ENCODE results near the gene DIABLO. TPM values are rescaled to one million over a fixed set of nuclear protein-coding genes. Genes with fewer than 3 reads are reported as not detected.

Gene DIABLO
- 68.7 and 71.9 TPM in 2 replicates for total RNA-seq (2022)
- Bru-seq, nascent RNA = percentile 96 among the genes with signal in this experiment
- BruChase-seq, experiment 1, labeled RNA remaining after a 6-hour chase = percentile 92 among the genes with signal in this experiment
- BruChase-seq, experiment 2, labeled RNA remaining after a 2-hour chase = percentile 93 among the genes with signal in this experiment
- long read RNA-seq, transcript DIABLO-215 (5 exons, 2,569 nt) = minor isoform, 5 of 134 reads
- long read RNA-seq, transcript DIABLO-202 (6 exons, 1,336 nt) = minor isoform, 22 of 134 reads
- long read RNA-seq, transcript DIABLO-207 (6 exons, 1,471 nt) = major isoform, 87 of 134 reads
- long read RNA-seq, partial matches to known transcripts = 0 of 134 reads
- long read RNA-seq, other reads (novel, unspliced or antisense) = 6 of 134 reads

DNA sequence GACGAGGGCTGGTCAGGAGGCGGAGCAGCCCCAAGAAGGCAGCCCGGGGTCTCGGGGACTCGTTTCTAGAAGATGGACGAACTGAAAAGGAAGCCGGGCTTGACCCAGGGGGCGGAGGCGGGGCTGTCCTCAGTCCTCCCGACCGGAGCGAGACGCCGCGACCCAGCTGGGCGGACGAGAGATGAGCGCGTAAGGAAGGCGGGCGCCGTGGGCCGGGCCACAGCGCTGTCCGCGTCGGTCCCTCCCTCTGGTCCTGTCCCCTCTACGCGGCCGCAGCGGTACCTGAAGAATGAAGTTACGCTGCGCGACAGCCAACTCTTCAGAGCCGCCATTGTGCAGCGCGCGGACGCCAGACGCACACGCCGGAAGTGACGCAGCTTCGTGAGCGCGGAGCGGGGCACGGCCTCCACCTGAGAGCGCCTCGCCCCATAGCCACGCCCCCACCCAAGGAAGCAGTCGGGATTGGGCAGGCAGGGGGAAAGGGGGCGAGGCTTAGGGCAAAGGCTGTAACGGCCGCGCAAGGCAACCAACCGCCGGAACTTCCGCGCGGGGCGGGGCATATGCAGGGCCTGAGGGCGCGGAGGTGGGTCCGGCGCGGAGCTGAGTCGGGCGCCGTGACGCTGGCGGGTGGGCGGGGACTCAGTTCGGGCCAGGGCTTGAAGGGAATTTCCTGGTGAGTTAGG is at the start of gene DIABLO:
Gene DIABLO (minus strand): TSS at position 370 of the 683 bp plus-strand sequence. CDS start 38 bp downstream, at position 332.
- CTCF ChIA-PET = interaction anchor here (0.6 to 0.7 kb wide), 3 partner anchors 235 to 1923 kb away, joined by 3 to 8 read pairs (median 4); partner anchors contain the start of gene SIRT4
- Mint-ChIP-seq H3K4me1 (ENCODE audit: low read depth, unreplicated experiment) (peaks cover 15% of the 10 kb centered on the region), H3K4me3 (ENCODE audit: low read depth, unreplicated experiment) (peak within 1 kb of the TSS; percentile 99), H3K27me3 (ENCODE audit: unreplicated experiment) (no peaks in the 10 kb centered on the region), H3K9me3 (ENCODE audit: low read depth, unreplicated experiment) (no peaks in the 10 kb centered on the region), H3K36me3 (ENCODE audit: insufficient read depth, unreplicated experiment) (peaks cover 50% of the 10 kb centered on the region), H3K27ac (ENCODE audit: unreplicated experiment) (peak within 1 kb of the TSS; percentile 97)
- DNase-seq = peak; percentile 100
- BruUV-seq (replicated peaks) = no TSS peak
- TF ChIP-seq CTCF (IDR thresholded peaks at IDR 0.05; ENCODE audit: unreplicated experiment) = no peak
- intact Hi-C loops (cut with micrococcal nuclease; ENCODE audit: unreplicated experiment) = no loop called here

- no peaks in the 10 kb centered on the region for H3K9me3 Mint-ChIP-seq (ENCODE audit: low read depth, unreplicated experiment)
- no peak overlapping the region for H3K27ac Mint-ChIP-seq (ENCODE audit: unreplicated experiment)
- no peaks in the 10 kb centered on the region for H3K27me3 Mint-ChIP-seq (ENCODE audit: unreplicated experiment)
- CTCF ChIA-PET = interaction anchor here (0.6 kb wide), 1 partner anchor 105 kb away, joined by 7 read pairs; no protein-coding TSS in a partner anchor
- peaks cover 41% of the 10 kb centered on the region for H3K36me3 Mint-ChIP-seq (ENCODE audit: insufficient read depth, unreplicated experiment)
- no peak for TF ChIP-seq CTCF (IDR thresholded peaks at IDR 0.05; ENCODE audit: unreplicated experiment)
- no peak for DNase-seq
- H3K4me1 Mint-ChIP-seq (ENCODE audit: low read depth, unreplicated experiment) = no peaks in the 10 kb centered on the region
- no TSS peak for BruUV-seq (replicated peaks)
- H3K4me3 Mint-ChIP-seq (ENCODE audit: low read depth, unreplicated experiment) = no peak overlapping the region
- intact Hi-C loops (cut with micrococcal nuclease; ENCODE audit: unreplicated experiment) = no loop called here
Observed at GRCh38 chr12:122275459-122275858, 49.6 kb upstream of the DIABLO start.

GRCh38 chr12:122266230-122266901 is 40.5 kb upstream of the DIABLO start, which contains the start of gene VPS33A:
Gene VPS33A (minus strand): TSS chr12:122266494. CDS start chr12:122266408, 86 bp downstream.
- no peak for TF ChIP-seq CTCF (IDR thresholded peaks at IDR 0.05; ENCODE audit: unreplicated experiment)
- Mint-ChIP-seq H3K4me3 (ENCODE audit: low read depth, unreplicated experiment) (peak within 1 kb of the TSS; percentile 98), H3K9me3 (ENCODE audit: low read depth, unreplicated experiment) (no peaks in the 10 kb centered on the region), H3K27me3 (ENCODE audit: unreplicated experiment) (no peaks in the 10 kb centered on the region), H3K36me3 (ENCODE audit: insufficient read depth, unreplicated experiment) (peaks cover 48% of the 10 kb centered on the region), H3K4me1 (ENCODE audit: low read depth, unreplicated experiment) (peaks cover 8% of the 10 kb centered on the region), H3K27ac (ENCODE audit: unreplicated experiment) (peak within 1 kb of the TSS; percentile 100)
- CTCF ChIA-PET = interaction anchor here (0.6 to 0.8 kb wide), 10 partner anchors 51 to 1970 kb away, joined by 3 to 9 read pairs (median 5); partner anchors contain the start of gene ZCCHC8
- BruUV-seq (replicated peaks) = no TSS peak
- peak; percentile 98 for DNase-seq
- intact Hi-C loops (cut with micrococcal nuclease; ENCODE audit: unreplicated experiment) = no loop called here

GRCh38 chr12:122265886-122266229 is 40.0 kb upstream of the DIABLO start:
- H3K27me3 Mint-ChIP-seq (ENCODE audit: unreplicated experiment) = no peaks in the 10 kb centered on the region
- BruUV-seq (replicated peaks) = TSS peak; percentile 31
- CTCF ChIA-PET = no interaction called here
- no peaks in the 10 kb centered on the region for H3K9me3 Mint-ChIP-seq (ENCODE audit: low read depth, unreplicated experiment)
- no peak for TF ChIP-seq CTCF (IDR thresholded peaks at IDR 0.05; ENCODE audit: unreplicated experiment)
- DNase-seq = peak; percentile 28
- H3K36me3 Mint-ChIP-seq (ENCODE audit: insufficient read depth, unreplicated experiment) = peaks cover 45% of the 10 kb centered on the region
- H3K27ac Mint-ChIP-seq (ENCODE audit: unreplicated experiment) = peak overlapping the region; percentile 100
- peaks cover 8% of the 10 kb centered on the region for H3K4me1 Mint-ChIP-seq (ENCODE audit: low read depth, unreplicated experiment)
- H3K4me3 Mint-ChIP-seq (ENCODE audit: low read depth, unreplicated experiment) = peak overlapping the region; percentile 98
- intact Hi-C loops (cut with micrococcal nuclease; ENCODE audit: unreplicated experiment) = no loop called here
